HG03575 (cell line): ENCODE results near the gene SGK2.

ENCODE experiments used
- ATAC-seq: cut with Tn5 transposase; IDR thresholded peaks from one replicate; pipeline ENCODE4 v1.9.1; 2021; ENCODE audit not compliant: unreplicated experiment, insufficient number of reproducible peaks, low FRiP score; ENCODE audit errors: extremely low read depth

Gene SGK2

DNA sequence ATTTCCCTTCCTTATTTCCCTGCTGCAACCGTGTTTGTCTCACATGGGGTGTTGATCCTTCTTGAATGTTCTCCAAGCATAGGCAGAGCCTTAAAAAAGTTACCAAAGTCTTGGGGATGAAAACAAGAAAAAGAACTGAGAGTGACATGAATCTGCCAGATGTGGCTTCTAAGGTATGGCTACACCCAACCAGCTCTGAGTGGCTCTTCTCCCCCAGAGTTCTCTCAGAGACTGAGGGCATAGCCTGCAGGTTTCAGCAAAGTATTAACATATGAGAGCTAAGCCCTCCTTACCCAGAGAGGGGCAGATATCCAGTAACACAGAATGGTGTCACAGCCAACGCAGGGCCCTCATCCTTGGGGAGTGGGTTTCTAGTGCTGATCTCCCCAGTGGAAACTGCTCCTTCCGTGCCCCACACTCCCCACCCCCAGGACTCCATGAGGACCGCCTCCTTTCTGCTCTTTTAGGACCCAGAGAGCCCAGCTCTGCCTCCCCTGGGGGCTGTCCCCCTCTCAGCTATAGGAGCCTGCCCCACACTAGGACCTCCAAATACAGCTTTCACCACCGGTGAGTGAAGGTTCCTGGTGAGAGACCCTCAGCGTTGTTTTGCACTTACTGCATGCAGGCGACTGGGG is 23.3 kb upstream of the SGK2 start:
- no peak for ATAC-seq

DNA sequence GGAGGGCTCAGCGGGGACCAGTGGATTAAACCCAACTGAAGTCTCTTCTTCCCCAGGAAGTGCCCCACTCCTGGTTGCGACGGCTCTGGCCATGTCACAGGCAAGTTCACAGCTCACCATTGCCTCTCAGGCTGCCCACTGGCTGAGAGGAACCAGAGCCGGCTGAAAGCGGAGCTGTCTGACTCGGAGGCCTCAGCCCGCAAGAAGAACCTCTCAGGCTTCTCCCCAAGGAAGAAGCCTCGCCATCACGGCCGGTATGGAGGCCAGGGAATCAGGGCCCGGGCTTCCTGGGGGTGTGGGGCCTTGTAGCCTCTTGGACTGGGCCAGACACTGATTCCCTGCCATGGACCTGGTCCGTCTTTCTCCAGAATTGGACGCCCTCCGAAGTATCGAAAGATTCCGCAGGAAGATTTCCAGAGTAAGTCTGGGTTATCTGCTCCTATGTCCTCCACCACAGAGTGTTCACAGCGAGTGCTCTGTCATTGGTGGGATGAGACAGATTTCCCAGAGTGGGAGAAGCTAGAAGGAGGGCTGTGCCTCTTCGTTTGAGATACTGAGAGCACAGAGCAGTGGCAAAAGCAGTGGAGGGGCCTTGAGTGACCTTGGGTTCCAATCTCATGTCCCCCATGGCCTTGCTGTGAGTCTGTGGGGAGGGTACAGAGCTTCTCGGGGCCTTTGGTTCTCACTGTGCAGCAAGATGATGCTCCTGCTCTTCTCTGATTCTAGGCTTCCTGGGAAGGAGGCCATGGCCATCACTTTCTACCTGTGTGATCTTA is 22.6 kb upstream of the SGK2 start:
- ATAC-seq, result no peak

DNA sequence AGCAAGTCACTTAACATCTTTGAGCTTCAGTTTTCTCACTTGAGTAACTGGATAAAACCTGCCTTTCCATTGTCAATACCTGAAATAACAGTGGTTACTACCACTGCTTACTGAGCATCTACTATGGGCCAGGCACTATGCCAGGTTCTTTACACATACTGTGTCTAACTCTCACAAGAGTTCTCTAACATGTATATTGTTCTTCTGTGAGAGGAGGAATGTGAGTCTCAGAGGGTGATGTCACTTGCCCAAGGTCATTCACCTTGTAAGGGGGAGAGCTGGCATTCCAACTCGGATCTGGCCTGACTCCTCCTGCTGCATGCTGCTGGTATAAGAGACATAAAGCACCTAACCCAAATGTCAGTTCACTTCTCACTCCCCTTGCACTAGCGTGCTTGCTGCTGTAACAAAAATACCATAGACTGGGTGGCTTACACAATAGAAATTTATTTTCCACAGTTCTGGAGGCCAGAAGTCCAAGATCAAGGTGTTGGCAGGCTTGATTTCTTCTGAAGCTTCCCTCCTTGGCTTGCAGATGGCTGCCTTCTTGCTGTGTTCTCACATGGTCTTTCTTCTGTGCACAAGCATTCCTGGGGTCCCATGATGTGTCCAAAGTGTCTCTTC is 21.9 kb upstream of the SGK2 start:
- no peak for ATAC-seq

DNA sequence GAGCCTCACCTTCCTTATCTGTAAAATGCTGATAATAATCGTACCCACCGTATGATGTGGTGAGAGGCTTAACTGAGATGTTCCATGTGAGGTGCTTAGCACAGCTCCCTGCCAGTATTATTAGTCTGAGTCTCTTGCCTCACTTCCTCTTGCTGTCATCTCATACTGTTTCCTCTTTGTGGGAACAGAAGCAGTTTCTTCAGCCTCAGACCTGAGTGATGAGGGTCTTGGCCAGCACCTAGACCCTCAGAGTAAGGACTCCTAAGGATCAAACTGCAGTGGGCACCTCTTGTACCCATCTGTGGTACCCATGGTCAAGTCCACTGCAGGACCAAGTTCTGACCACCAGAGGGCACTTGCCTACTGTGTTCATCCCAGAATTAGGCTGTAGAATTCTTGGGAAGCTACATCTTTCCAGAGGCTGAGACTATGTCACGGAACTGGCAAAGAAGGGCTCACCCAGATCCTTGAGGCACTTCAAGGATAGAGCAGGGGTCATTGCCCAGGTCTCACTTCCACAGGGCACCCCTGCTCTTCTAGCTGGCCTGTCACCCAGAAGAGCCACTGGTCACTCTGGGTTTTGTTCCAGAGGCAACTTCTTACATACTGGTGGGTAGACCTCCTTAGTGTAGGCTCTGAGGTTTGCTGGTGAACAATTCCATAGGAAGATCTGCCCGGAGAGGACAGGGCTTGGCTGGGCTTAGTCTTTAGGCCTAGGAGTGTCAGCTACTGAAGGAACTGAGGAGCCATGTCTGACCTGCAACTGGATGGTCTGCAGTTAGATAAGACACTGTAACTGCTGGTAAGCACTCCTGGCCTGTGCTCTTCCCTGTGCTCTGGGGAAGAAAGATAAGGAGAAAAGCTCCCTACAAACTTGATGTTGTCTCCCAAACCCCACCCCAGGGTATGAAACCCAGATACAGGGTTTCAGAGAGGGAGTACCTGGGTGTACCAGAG is 20.6 kb upstream of the SGK2 start:
- ATAC-seq, result no peak

DNA sequence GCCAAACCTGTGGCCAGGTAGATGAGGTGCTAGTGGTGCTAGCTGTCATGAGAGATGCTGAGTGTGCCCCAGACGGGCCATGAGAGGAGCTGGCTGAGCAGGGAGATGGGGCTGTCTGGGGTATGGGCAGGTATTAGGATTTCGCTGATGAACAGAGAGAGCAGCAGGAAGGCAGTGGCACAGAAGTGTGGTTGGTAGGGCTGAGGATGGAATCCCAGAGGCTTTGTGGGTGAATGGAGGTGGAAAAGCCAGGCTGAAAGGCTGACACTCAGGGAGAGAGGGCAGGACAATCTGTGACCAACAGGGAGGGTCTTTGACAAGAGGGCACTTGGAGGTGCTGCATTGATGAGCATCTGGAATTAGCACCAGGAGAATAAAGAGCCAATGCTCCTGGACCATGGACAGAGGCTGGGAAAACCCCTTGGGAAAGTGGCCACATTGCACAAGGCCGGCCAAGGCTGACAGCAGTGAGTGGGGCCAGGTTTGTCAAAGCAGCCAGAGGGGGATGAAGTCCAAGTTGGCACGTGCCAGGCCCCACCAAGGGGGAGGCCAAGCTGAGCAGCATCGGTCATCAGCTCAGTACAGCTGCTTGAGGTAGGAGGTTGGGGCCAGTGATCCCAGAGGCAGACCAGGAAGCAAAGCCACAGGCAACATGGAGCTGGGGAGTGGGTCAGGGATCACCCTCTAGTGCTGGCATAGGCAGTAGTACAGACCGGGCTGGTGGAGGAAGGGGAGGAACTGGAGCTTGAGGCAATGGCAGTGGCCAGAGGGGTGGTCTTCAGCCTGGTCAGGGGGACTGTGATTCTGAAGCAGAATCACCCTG is 19.7 kb upstream of the SGK2 start:
- no peak for ATAC-seq

DNA sequence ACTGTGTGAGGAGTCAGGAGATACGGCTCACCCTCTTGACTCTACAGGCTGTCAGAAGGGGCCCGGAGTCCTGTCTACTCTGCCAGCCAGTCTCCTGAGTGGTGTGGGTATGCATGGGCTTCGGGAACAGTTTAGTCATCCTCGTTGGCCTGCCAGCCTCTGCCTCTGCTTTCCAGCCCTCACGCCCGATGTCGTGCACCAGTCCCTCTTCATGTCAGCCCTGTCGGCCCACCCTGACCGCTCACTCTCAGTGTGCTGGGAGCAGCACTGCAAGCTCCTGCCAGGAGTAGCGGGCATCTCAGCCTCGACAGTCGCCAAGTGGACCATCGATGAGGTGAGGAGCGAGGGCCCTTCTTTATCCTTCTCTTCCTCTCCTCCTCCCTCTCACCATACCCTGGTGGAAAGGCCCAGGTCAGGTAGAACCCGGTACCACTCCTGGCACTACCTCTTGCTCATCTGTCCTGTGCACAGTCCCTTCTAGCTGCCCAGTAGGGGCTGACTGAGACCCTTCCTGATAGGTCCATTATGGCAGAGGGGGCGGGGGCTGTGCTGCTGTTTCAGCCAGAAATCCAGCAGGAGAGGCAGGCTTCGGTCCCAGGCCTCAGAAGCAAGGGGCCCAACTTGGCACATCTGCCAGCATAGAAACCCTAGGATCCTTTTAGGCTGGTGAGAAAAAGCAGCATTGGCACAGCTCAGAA is 18.7 kb upstream of the SGK2 start:
- ATAC-seq, result no peak

DNA sequence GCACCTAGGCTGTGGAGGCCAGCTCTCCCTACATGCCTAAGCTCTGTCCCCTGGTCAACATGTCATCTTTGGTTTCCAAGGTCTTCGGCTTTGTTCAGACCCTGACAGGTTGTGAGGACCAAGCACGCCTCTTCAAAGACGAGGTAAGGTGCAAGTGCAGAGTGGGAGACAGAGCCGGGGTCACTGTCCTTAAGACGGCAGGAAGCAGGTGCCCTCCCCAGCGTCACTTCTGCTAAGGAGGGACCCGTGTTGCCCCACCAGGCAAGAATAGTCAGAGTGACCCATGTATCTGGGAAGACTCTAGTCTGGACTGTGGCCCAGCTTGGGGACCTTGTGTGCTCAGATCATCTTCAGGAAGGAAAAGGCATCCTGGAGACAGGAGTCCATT is 18.2 kb upstream of the SGK2 start:
- no peak for ATAC-seq

DNA sequence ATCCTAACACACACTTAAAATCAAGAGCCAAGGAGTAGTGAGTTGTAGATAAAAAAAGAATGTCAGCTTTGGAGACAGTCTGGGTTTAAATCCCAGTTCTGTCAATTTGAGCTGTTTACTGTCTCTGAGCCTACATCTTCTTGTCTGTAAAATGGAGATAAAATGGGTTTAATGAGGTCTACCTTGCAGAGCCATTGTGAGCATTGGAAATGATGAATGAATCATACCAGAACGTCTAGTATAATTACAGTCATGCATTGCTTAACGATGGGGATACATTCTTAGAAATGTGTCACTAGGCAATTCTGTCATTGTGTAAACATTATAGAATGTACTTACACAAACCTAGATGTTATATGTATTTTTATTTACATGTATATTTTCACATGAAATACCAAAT is 17.6 kb upstream of the SGK2 start:
- no peak for ATAC-seq

DNA sequence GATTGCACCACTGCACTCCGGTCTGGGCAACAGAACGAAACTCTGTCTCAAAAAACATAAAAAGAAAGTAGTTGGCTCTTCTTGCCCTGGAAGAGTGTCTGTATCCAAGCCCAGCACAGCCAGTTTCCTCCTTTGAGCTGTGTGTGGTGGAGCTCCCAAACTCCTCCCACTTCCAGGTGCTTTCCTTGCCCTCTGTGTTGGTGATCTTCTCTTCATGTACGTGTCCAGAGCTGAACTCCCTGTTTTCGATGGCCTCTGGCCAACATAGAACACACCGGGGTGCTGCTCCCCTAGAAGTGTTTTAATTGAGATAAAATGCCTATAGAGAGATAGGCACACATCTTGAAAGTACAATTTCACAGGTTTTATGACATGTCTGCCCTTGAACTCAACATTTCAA is 16.7 kb upstream of the SGK2 start:
- no peak for ATAC-seq

DNA sequence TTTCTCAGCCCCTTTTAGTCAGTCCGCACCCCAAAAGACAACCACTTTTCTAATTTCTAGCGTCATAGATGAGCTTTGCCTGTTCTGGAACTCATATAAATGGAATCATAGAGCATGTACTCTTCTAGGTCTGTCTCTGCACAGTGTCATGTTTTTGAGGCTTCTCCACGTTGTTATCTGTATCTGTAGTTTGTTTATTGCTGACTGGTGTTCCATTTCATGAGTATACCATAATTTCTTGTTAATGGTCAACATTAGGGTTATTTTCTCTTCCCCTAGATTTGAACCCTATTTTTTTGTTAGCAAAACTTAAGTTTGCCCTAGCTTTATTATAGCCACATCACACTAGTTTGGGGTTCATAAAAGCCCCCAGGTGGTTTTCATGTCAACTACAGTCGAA is 16.2 kb upstream of the SGK2 start:
- ATAC-seq, result no peak

DNA sequence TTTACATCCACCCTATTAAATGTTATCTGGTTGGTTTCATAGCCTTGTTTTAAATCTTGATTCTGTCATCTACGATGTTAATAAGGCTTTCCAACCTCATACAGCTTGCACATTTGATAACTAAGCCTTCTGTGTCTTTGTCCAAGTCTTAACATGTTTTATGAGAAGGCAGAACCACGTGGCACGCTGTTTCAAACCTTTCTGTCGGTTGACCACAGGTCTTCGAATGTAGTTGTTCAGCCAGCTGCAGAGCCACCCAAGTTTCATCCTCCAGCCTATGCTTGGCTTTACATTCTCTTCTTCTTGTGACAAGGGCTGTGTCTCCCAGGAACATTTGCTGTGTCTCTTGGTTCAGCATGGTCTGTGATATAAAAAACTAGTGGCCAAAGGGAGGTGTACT is 15.7 kb upstream of the SGK2 start:
- ATAC-seq, result no peak

DNA sequence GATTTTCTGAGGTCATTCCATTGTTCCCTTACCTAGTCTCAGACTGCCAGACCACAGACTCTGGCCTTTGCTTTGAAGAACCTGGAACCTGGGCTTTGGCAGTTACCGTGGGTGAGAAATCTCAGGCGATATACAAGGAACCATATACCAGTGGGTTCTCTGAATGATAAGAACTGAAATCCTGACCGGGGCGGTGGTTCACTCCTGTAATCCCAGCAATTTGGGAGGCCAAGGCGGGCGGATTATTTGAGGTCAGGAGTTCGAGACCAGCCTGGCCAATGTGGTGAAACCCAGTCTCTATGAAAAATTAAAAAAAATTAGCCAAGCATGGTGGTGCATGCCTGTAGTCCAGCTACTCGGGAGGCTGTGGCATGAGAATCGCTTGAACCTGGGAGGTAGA is 14.3 kb upstream of the SGK2 start:
- no peak for ATAC-seq

DNA sequence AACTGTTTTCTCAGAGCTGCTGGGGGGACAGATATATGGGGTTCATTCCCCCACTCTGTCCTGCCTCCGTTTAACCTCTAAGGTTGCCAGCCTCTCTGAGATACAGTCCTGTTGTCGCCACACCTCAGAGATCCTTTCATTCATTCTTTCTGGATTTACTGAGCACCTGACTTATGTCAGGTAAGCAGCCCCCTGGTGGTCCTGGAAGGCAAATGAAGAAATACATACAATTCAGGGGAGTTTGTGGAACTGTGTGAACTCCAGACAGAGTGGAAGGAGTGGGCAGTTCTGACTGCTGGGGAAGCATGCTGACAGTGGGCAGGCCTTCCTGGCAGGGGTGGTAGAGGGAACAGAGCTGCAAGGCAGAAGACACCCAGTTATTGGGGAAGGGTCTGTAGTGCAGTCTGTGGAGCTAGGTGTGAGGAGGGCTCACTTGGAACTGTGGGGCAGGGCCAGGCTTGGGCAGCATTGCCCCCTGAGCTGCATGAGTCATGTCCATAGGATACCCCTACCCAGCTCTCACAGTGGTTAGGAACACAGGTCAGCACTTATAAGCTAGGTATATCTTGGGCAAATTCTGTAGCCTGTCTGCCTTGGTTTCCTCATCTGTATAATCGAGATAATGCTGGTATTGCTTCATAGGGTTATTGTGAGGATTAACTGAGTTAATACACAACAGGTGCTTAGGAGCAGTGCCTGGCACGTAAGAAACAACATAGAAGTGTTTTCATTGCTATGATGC is 12.8 kb upstream of the SGK2 start:
- no peak for ATAC-seq

DNA sequence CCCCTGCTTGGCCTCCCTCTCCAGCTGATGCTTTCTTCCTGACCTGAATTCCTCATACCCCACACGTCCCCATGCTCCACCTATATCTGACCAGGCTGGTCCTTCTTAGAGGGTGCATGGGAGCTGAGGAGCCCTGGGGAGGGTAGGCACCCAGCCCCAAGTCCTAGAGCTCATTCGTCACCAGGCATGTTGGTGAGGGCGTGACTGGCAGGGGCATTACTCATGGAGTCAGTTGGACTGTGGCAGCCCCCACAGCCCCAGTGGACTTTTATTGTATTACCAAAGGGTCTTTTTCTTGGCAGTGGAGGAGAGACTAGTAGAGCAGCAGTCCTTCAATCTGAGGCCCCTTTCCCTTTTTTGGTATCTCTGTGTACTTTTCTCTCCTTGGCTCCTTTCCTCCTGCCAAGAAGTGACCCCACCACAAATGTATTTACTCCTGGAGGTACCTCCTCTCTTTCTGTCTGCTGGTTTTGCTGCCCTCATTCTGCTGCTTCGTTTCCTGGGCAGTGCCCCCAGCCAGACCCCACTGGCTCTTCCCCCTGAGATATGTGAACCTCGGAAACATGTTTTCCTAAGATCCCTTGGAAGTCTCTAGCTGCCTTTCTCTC is 10.4 kb upstream of the SGK2 start:
- no peak for ATAC-seq

DNA sequence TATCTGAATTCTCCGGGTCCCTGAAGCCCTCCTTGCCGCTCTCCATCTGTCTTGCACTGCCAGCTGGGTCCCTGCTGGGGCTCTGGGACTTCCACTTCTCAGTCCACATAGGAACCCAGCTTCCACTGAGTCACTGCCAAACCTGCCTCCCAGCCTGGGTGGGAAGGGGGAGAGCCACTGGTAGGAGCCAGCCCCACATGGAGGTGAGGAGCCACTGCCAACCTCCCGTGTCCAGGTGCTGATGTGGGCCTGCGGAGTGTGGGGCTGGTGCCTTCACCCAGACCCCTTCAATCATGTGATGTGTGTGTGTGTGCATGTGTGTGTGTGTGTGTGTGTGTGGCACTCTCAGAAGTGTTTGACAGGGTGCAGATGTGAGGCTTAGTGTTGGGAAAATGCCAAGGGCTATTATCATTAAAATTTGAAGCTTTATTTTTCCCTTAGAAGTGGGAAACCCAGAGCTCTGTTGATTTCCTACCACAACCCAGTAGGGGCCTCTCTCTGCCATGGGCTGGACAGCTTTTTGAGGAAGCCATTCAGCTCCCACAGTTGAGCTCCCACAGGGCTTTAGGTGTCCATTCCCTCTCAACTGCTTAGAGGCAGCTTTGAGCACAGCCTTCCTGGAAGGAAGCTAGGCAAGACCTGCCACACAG is 9.3 kb upstream of the SGK2 start:
- ATAC-seq, result no peak

DNA sequence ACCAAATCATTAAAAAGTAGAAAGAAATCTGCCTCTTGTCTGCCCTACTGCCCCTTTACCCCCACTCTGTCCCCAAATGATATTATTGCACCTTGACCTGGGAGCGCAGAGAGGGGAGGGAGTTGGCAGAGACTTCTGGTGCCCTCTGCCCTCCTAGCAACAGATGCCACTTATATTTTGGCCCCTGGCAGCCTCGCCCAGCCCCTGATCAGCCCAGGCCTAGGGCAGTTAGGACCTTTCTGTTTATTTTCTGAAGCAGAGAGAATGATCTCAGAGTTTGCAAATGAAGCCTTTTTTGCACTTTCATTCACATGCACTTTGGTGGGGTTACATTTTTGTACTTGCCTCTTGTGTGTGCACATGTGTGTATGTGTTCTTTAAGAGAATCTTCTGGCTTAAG is 8.4 kb upstream of the SGK2 start:
- ATAC-seq, result no peak

DNA sequence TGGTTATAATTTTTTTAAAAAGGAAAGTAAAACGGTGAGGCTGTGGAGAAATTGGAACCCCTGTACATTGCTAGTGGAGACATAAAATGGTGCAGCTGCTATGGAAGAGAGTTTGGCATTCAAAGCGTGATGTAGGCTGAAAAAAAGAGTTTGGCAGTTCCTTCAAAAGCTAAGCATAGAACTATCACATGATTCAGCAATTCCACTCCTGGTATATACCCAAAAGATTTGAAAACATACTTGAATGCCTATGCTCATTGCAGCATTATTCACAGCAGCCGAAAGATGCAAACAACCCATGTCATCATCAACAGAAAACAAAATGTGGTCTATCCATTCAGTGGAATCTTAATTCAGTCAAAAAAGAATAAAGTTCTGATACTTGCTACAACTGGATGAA is 4.5 kb upstream of the SGK2 start:
- no peak for ATAC-seq
